GM21515 (cell line): ENCODE results near the gene LDLRAD4.

Experiments used
- ATAC-seq: cut with Tn5 transposase; IDR thresholded peaks from one replicate; pipeline ENCODE4 v1.9.1; 2021; ENCODE audit not compliant: unreplicated experiment

The LDLRAD4 gene

DNA sequence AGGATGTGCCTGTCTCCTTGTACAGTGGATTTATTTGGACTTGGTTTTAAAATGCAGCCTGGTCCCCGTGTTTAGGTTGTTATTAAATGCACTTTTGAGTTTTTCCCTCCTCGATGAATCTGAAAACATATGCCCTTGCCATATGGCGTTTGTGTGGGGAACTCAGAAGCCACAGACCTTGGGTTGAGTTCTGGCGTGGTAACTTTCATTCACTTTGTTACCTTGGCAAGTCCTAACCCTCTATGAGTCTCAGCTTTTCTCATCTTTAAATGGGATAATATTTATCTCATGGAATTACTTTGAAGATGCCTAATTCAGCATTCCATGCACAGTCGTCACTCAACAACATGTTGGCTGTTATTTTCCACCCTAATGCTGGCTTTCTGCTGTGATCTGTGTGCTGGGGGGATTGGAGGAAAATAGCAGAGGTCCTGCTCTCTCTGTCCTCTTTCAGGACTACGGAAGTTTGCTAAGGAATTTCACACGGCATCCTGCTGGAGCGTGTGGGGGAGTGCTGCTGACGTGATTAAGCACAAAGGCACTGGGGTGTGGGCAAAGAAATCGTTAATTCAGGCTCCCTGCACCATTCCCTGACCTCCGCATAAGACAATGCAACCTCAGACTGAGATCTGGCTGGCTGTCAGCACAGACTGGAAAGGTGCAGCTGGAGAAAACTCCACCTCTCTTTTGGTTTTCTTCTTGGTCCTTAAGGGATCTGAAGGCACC lies 61.7 kb downstream of the LDLRAD4 start:
- no peak for ATAC-seq

GRCh38 chr18:13281406-13281805 lies 62.8 kb downstream of the LDLRAD4 start:
- no peak for ATAC-seq

DNA sequence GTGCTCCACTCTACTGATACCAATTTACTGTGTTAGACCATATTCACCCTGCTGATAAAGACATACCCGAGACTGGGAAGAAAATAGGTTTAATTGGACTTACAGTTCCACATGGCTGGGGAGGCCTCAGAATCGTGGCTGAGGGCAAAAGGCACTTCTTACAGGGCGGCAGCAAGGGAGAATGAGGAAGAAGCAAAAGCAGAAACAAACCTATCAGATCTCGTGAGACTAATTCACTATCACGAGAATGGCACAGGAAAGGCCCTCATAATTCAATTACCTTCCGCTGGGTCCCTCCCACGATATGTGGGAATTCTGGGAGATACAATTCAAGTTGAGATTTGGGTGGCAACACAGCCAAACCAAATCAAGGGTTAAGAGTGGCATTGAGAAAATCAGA lies 65.2 kb downstream of the LDLRAD4 start:
- ATAC-seq = no peak

GRCh38 chr18:13284330-13285027 lies 65.9 kb downstream of the LDLRAD4 start:
- ATAC-seq = no peak

- ATAC-seq = no peak
These were observed 67.3 kb downstream of the LDLRAD4 start for GRCh38 chr18:13285874-13286273.

DNA sequence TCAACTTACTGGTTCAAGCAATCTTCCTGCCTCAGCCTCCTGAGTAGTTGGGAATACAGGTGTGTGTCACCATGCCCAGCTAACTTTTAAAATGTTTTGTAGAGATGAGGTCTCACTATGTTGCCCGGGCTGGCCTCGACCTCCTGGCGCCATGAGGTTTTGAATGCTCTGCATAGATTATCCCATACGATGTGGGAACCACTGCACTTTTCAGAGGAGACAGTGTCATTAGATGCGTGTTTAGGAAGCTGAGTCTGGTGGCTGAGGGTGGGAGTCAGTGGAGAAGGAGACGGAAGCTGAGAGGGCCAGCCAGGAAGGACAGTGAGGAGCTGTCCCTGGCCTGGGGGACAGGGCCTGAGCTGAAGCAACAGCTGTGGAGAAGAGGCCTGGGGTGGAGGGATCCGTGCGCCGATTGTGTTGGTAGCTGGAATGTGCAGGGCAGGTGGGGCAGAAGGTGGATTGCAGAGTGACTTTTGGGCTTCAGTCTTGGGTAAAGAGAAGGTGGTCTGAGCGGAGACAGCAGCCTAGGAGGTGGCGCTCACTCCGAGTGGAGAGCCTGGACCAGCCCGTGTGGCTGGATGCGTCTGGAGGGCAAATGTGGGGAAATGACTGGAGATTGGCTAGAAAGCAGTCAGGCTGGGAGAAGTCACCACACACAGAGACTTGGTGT lies 68.0 kb downstream of the LDLRAD4 start:
- no peak for ATAC-seq

- ATAC-seq = no peak
These were observed 68.8 kb downstream of the LDLRAD4 start for GRCh38 chr18:13287372-13287771.

GRCh38 chr18:13288509-13289133 lies 70.1 kb downstream of the LDLRAD4 start:
- no peak for ATAC-seq

GRCh38 chr18:13289481-13290205 lies 71.1 kb downstream of the LDLRAD4 start:
- no peak for ATAC-seq

GRCh38 chr18:13290856-13291271 lies 72.3 kb downstream of the LDLRAD4 start:
- no peak for ATAC-seq

- ATAC-seq = no peak
These were observed 72.7 kb downstream of the LDLRAD4 start for GRCh38 chr18:13291299-13291698.

GRCh38 chr18:13291745-13292447 lies 73.3 kb downstream of the LDLRAD4 start:
- ATAC-seq = no peak

DNA sequence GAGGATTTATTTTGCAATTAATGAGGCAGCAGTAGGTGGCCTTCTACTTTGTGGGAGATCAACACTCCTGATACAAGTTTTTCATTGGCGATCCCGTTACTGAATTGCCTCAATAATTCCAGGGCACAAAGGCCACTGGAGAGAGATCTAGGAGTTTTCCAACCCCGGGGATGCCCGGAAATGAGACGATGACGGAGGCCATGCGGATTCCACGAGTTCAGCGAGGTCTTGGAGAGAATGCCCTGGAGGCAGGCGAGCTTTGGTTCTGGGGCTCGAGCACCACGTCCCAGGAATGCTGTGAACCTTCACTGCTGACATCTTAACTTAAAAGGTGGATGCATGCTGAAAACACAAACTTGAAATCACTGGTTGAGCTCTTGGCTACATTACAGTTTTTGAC lies 74.2 kb downstream of the LDLRAD4 start:
- ATAC-seq = no peak

DNA sequence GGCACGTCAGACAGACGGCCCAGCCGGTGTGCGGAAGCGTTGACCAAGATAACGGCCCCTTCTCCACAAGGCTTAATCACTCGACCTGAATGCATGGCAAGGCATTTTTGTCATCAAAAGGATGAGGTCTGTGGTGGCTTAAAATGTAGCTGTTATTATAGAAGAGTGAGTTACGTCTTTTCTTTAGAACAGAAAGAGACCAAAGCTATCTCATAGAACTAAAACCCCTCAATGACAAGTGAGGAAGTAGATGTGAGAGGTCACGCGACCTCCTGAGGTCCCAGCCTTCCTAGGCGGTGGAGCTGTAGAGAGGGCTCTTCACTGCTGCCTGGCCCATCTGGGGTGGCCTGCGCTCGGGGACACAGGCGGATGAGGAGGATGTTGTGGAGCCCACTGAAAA lies 75.7 kb downstream of the LDLRAD4 start:
- ATAC-seq = no peak

GRCh38 chr18:13295894-13296293 lies 77.3 kb downstream of the LDLRAD4 start:
- no peak for ATAC-seq

- ATAC-seq = no peak
These were observed 78.5 kb downstream of the LDLRAD4 start for GRCh38 chr18:13296867-13297574.

DNA sequence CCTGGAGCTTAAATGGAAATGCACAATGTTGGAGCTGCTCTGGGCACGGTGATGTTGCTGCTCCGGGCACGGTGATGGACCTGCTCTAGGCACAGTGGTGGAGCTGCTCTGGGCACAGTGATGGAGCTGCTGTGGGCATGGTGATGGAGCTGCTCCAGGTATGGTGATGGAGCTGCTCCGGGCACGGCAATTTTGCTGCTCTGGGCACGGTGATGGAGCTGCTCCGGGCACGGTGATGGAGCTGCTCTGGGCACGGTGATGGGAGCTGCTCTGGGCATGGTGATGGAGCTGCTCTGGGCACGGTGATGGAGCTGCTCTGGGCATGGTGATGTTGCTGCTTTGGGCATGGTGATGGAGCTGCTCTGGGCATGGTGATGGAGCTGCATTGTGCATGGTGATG lies 79.7 kb downstream of the LDLRAD4 start:
- ATAC-seq = no peak

GRCh38 chr18:13300029-13300428 lies 81.5 kb downstream of the LDLRAD4 start:
- ATAC-seq = no peak

GRCh38 chr18:13300796-13301195 lies 82.2 kb downstream of the LDLRAD4 start:
- ATAC-seq = no peak

DNA sequence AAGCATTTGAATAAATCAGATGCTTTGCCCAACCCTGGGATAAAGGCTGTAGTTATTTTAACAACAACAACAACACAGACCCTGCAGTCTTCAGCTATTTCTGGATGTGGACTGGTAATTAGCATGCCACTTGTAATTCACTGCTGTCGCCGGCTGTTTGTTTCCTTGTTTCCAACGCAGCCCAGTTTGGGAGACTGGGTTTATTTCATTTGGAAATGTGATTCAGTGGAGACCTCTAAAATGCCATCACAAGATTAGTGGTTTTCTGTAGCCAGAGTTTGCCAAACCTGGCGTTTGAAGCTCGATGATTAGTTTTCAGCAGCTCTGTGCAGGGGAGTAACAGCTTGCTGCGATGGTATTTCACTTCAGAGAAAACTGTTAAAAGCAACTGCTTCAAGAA lies 83.5 kb downstream of the LDLRAD4 start:
- no peak for ATAC-seq
